ENCODE results near the gene AATK. TPM values are rescaled to one million over a fixed set of nuclear protein-coding genes. Genes with fewer than 3 reads are reported as not detected.

The AATK gene
- total and polyA plus RNA-seq, 2 donors (not counting 3 experiments of a cell fraction or from before 2014, with no cell fraction given), result 0.69 to 1.00 TPM

GRCh38 chr17:81190591-81190990 lies 24.6 kb upstream of the AATK start:
- H3K9me1 ChIP-seq (replicated peaks; ENCODE audit: control insufficient read depth, extremely low read depth, insufficient read depth, low read length), result no peaks in the 10 kb centered on the region
- H3K4me1 ChIP-seq (ENCODE audit: control insufficient read depth, extremely low read depth, insufficient read depth, low read length), result no peaks in the 10 kb centered on the region
- no peak overlapping the region for H3K27ac ChIP-seq (ENCODE audit: insufficient read depth, low read depth, low read length)
- peaks cover 0 to 7% of the 10 kb centered on the region in 2 experiments for H3K36me3 ChIP-seq (ENCODE audit: control insufficient read depth in 2 of 2, extremely low read depth in 1 of 2, insufficient read depth in 2 of 2, low read length in 2 of 2)
- no peaks in the 10 kb centered on the region for H4K20me1 ChIP-seq (replicated peaks; ENCODE audit: control insufficient read depth, extremely low read depth, insufficient read depth, low read length)
- TF ChIP-seq, protein P1, sequence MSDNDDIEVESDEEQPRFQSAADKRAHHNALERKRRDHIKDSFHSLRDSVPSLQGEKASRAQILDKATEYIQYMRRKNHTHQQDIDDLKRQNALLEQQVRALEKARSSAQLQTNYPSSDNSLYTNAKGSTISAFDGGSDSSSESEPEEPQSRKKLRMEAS (IDR thresholded peaks at IDR 0.05; ENCODE audit: insufficient read depth, insufficient read length), result no peak
- TF ChIP-seq POLR2AphosphoS5 (IDR thresholded peaks at IDR 0.05; ENCODE audit: insufficient read depth, low read depth, low read length) (no peak), EZH2 (IDR thresholded peaks at IDR 0.05; ENCODE audit: borderline replicate concordance, low read depth, low read length, severe bottlenecking) (no peak), MYC (IDR thresholded peaks at IDR 0.05; ENCODE audit: low read depth, low read length) (no peak), FOS (IDR thresholded peaks at IDR 0.05; ENCODE audit: borderline replicate concordance, insufficient read depth, low read length) (no peak), JUN (IDR thresholded peaks at IDR 0.05; ENCODE audit: borderline replicate concordance, insufficient read depth, insufficient read length, low read depth) (no peak), POLR2A (IDR thresholded peaks at IDR 0.05; ENCODE audit: low read depth, low read length) (no peak), GATA2 (IDR thresholded peaks at IDR 0.05; ENCODE audit: insufficient read depth, insufficient read length, low read depth, low read length) (no peak)
- TF ChIP-seq, protein P2, sequence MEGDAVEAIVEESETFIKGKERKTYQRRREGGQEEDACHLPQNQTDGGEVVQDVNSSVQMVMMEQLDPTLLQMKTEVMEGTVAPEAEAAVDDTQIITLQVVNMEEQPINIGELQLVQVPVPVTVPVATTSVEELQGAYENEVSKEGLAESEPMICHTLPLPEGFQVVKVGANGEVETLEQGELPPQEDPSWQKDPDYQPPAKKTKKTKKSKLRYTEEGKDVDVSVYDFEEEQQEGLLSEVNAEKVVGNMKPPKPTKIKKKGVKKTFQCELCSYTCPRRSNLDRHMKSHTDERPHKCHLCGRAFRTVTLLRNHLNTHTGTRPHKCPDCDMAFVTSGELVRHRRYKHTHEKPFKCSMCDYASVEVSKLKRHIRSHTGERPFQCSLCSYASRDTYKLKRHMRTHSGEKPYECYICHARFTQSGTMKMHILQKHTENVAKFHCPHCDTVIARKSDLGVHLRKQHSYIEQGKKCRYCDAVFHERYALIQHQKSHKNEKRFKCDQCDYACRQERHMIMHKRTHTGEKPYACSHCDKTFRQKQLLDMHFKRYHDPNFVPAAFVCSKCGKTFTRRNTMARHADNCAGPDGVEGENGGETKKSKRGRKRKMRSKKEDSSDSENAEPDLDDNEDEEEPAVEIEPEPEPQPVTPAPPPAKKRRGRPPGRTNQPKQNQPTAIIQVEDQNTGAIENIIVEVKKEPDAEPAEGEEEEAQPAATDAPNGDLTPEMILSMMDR (IDR thresholded peaks at IDR 0.05; ENCODE audit: extremely low read depth in 1 of 2, insufficient read depth in 1 of 2, low read depth in 1 of 2, low read length in 2 of 2), result no peak
- ChIA-PET CTCF (interaction anchor here (0.9 to 5.5 kb wide), 3 partner anchors 10 to 48 kb away, joined by 3 to 40 read pairs (median 5); no protein-coding TSS in a partner anchor), POLR2A (no interaction called here)
- no peaks in the 10 kb centered on the region for H3K27me3 ChIP-seq (ENCODE audit: control insufficient read depth in 2 of 2, insufficient read depth in 2 of 2, low read length in 2 of 2)
- no peak overlapping the region for H3K9ac ChIP-seq (replicated peaks; ENCODE audit: extremely low read depth, insufficient read depth, low read length)
- H3K4me2 ChIP-seq (ENCODE audit: insufficient read depth, low read length), result no peak overlapping the region
- H3K4me3 ChIP-seq (replicated peaks in 1 of 3; ENCODE audit: insufficient read depth in 1 of 3, low read depth in 1 of 3, low read length in 3 of 3), result no peak overlapping the region
- no TSS peak for BruUV-seq (replicated peaks)
- no peaks in the 10 kb centered on the region for H3K9me3 ChIP-seq (replicated peaks; ENCODE audit: control insufficient read depth, insufficient read depth, low read length)
- DNase-seq (ENCODE audit: low read depth, low spot score), result no peak
- H3K79me2 ChIP-seq (ENCODE audit: control insufficient read depth, insufficient read depth, low read length), result no peaks in the 10 kb centered on the region
- dilution Hi-C loops (cut with MboI; ENCODE audit: extremely low pct_ligation_motif_present, low sequenced_read_pairs) (no loop called here), intact Hi-C loops (cut with micrococcal nuclease) (no loop called here)
- FAIRE-seq, result no peak
- H2AFZ ChIP-seq (ENCODE audit: low read depth, low read length), result no peak overlapping the region

Data from endothelial cell of umbilical vein (primary cell).